ENCODE results near the gene TICRR. TPM values are rescaled to one million over a fixed set of nuclear protein-coding genes. Genes with fewer than 3 reads are reported as not detected.

Gene TICRR
- total RNA-seq, 1 donor from 2014 or later = 2.2 TPM

DNA sequence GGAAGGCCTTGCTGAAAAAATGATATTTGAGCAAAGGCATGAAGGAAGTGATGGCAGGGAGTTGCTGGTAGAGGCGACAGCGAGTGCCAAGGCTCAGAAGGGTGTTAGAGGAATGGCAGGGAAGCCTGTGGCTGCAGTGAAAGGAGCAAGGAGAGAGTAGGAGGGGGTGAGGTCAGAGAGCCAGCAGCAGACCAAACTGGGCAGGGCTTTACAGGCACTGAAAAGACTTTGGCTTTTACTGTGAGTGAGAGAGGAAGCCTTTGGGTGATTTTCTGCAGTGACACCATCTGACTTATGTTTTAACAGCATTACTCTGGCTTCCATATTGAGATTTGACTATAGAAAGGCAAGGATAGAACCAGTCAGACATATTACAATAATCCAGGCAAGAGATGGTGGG, 11.4 kb downstream of the TICRR start:
- Mint-ChIP-seq H3K4me1 (ENCODE audit: low read depth) (peaks cover under 1% of the 10 kb centered on the region), H3K4me3 (ENCODE audit: unreplicated experiment) (no peak overlapping the region), H3K36me3 (ENCODE audit: low read depth) (no peaks in the 10 kb centered on the region), H3K9me3 (ENCODE audit: low read depth) (no peaks in the 10 kb centered on the region), H3K27me3 (ENCODE audit: low read depth) (no peaks in the 10 kb centered on the region), H3K27ac (ENCODE audit: unreplicated experiment) (no peak overlapping the region)
- TF ChIP-seq, protein P1, sequence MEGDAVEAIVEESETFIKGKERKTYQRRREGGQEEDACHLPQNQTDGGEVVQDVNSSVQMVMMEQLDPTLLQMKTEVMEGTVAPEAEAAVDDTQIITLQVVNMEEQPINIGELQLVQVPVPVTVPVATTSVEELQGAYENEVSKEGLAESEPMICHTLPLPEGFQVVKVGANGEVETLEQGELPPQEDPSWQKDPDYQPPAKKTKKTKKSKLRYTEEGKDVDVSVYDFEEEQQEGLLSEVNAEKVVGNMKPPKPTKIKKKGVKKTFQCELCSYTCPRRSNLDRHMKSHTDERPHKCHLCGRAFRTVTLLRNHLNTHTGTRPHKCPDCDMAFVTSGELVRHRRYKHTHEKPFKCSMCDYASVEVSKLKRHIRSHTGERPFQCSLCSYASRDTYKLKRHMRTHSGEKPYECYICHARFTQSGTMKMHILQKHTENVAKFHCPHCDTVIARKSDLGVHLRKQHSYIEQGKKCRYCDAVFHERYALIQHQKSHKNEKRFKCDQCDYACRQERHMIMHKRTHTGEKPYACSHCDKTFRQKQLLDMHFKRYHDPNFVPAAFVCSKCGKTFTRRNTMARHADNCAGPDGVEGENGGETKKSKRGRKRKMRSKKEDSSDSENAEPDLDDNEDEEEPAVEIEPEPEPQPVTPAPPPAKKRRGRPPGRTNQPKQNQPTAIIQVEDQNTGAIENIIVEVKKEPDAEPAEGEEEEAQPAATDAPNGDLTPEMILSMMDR (IDR thresholded peaks at IDR 0.05) = no peak
- no peak for DNase-seq (ENCODE audit: low spot score)

- DNase-seq (ENCODE audit: low spot score) = no peak
- no peaks in the 10 kb centered on the region for H3K27me3 Mint-ChIP-seq (ENCODE audit: low read depth)
These were observed 12.7 kb downstream of the TICRR start for GRCh38 chr15:89587955-89588354.

GRCh38 chr15:89591834-89592233, 16.6 kb downstream of the TICRR start:
- Mint-ChIP-seq H3K36me3 (ENCODE audit: low read depth) (peaks cover 1% of the 10 kb centered on the region), H3K4me3 (ENCODE audit: unreplicated experiment) (no peak overlapping the region), H3K9me3 (ENCODE audit: low read depth) (no peaks in the 10 kb centered on the region), H3K4me1 (ENCODE audit: low read depth) (peaks cover 4% of the 10 kb centered on the region), H3K27me3 (ENCODE audit: low read depth) (no peaks in the 10 kb centered on the region), H3K27ac (ENCODE audit: unreplicated experiment) (no peak overlapping the region)
- TF ChIP-seq, protein P1 (IDR thresholded peaks at IDR 0.05) = no peak
- DNase-seq (ENCODE audit: low spot score) = no peak

More at GRCh38 chr15:89587955-89588354, 12.7 kb downstream of the TICRR start:
- Mint-ChIP-seq H3K4me1 (ENCODE audit: low read depth) (peaks cover 4% of the 10 kb centered on the region), H3K27ac (ENCODE audit: unreplicated experiment) (no peak overlapping the region), H3K9me3 (ENCODE audit: low read depth) (no peaks in the 10 kb centered on the region), H3K4me3 (ENCODE audit: unreplicated experiment) (no peak overlapping the region), H3K36me3 (ENCODE audit: low read depth) (peaks cover 1% of the 10 kb centered on the region)
- TF ChIP-seq, protein P1 (IDR thresholded peaks at IDR 0.05) = no peak

GRCh38 chr15:89593018-89593417, 17.7 kb downstream of the TICRR start:
- H3K4me3 Mint-ChIP-seq (ENCODE audit: unreplicated experiment) = no peak overlapping the region
- H3K9me3 Mint-ChIP-seq (ENCODE audit: low read depth) = no peaks in the 10 kb centered on the region
- TF ChIP-seq, protein P1 (IDR thresholded peaks at IDR 0.05) = no peak
- no peak overlapping the region for H3K27ac Mint-ChIP-seq (ENCODE audit: unreplicated experiment)
- H3K27me3 Mint-ChIP-seq (ENCODE audit: low read depth) = no peaks in the 10 kb centered on the region
- peaks cover 1% of the 10 kb centered on the region for H3K36me3 Mint-ChIP-seq (ENCODE audit: low read depth)
- H3K4me1 Mint-ChIP-seq (ENCODE audit: low read depth) = peaks cover 4% of the 10 kb centered on the region
- no peak for DNase-seq (ENCODE audit: low spot score)

GRCh38 chr15:89599021-89599420, 23.8 kb downstream of the TICRR start:
- Mint-ChIP-seq H3K36me3 (ENCODE audit: low read depth) (peaks cover 3% of the 10 kb centered on the region), H3K27ac (ENCODE audit: unreplicated experiment) (no peak overlapping the region), H3K9me3 (ENCODE audit: low read depth) (no peaks in the 10 kb centered on the region), H3K4me3 (ENCODE audit: unreplicated experiment) (no peak overlapping the region), H3K27me3 (ENCODE audit: low read depth) (no peaks in the 10 kb centered on the region), H3K4me1 (ENCODE audit: low read depth) (no peaks in the 10 kb centered on the region)
- no peak for DNase-seq (ENCODE audit: low spot score)
- TF ChIP-seq, protein P1 (IDR thresholded peaks at IDR 0.05) = no peak

Data from chondrocyte (in vitro differentiated cells).